Caco-2 (cell line): Measurements from ENCODE around the gene DEFB127. TPM values are rescaled to one million over a fixed set of nuclear protein-coding genes. Genes with fewer than 3 reads are reported as not detected.
"Not testable (repeated sequence)": the region's sequence is repeated elsewhere in the genome, so short reads cannot be mapped to it uniquely, and the experiment has no call there.

Experiments used
- Bru-seq: library from RNA; stranded (reverse); fragments of 400-500 nt; gene quantifications from one replicate; lab custom pipeline; 2021; lab: Mats Ljungman, UMichigan
- BruChase-seq, 2 experiments: library from RNA; stranded (reverse); fragments of 400-500 nt; gene quantifications; one replicate each; lab custom pipeline; 2021; lab: Mats Ljungman, UMichigan
- BruUV-seq: library from RNA; stranded (reverse); fragments of 400-500 nt; replicated peaks from 2 replicates; lab custom pipeline; 2021; lab: Mats Ljungman, UMichigan
- CTCF ChIA-PET: fragments of 300-600 bp; sonication (Branson Sonifier 250); formaldehyde crosslinking; loops from one replicate; lab custom pipeline; 2022; ENCODE audit warnings: antibody characterized with exemption; lab: Charles Lee
- POLR2A ChIA-PET: fragments of 300-600 bp; sonication (Branson Sonifier 250); formaldehyde crosslinking; loops from one replicate; lab custom pipeline; 2022; ENCODE audit warnings: antibody characterized with exemption; lab: Charles Lee
- DNase-seq, 2 experiments: peaks; one replicate each; pipeline versions ENCODE4 v3.0.0 to v3.0.0-alpha.2; 2020 to 2022
- H3K27me3 ChIP-seq: replicated peaks from 2 replicates; pipeline ENCODE4 v1.6.0; 2011; ENCODE audit warnings: low read length; ENCODE audit not compliant: control insufficient read depth, insufficient read depth
- H3K36me3 ChIP-seq: 2 replicates; pipeline ENCODE4 v1.5.1; 2011; ENCODE audit warnings: low read length; ENCODE audit not compliant: control insufficient read depth, insufficient read depth
- H3K4me1 ChIP-seq: fragments of 250-450 bp; sonication (Bioruptor Pico); 2 replicates; pipeline ENCODE4 v1.5.1; 2020; ENCODE audit warnings: mild to moderate bottlenecking
- H3K4me3 ChIP-seq: 2 replicates; pipeline ENCODE4 v1.5.1; 2011; ENCODE audit warnings: low read depth, mild to moderate bottlenecking, control low read depth, low read length
- H3K9me3 ChIP-seq: fragments of 250-450 bp; sonication (Bioruptor Pico); 2 replicates; pipeline ENCODE4 v1.5.1; 2020; ENCODE audit warnings: mild to moderate bottlenecking, moderate library complexity
- H3K27ac Mint-ChIP-seq: one replicate; pipeline ENCODE4 v1.8.0; 2022; ENCODE audit warnings: mixed read lengths; ENCODE audit not compliant: unreplicated experiment
- H3K27me3 Mint-ChIP-seq: one replicate; pipeline ENCODE4 v1.8.0; 2022; ENCODE audit warnings: mixed read lengths; ENCODE audit not compliant: insufficient read depth, unreplicated experiment
- H3K36me3 Mint-ChIP-seq: one replicate; pipeline ENCODE4 v1.8.0; 2022; ENCODE audit warnings: mild to moderate bottlenecking, mixed read lengths; ENCODE audit not compliant: insufficient read depth, unreplicated experiment
- H3K4me1 Mint-ChIP-seq: one replicate; pipeline ENCODE4 v1.8.0; 2022; ENCODE audit warnings: low read depth, mixed read lengths; ENCODE audit not compliant: unreplicated experiment
- H3K4me3 Mint-ChIP-seq: one replicate; pipeline ENCODE4 v1.8.0; 2022; ENCODE audit warnings: mild to moderate bottlenecking, moderate library complexity, mixed read lengths; ENCODE audit not compliant: unreplicated experiment
- H3K9me3 Mint-ChIP-seq: one replicate; pipeline ENCODE4 v1.8.0; 2022; ENCODE audit warnings: mixed read lengths; ENCODE audit not compliant: unreplicated experiment
- intact Hi-C: fragments of 100-400 bp; cut with micrococcal nuclease; formaldehyde crosslinking; loops from one replicate; pipeline ENCODE4 v1.10.0; 2022; ENCODE audit not compliant: unreplicated experiment
- long read RNA-seq: library from polyadenylated mRNA; stranded (forward); transcript quantifications from one replicate; pipeline ENCODE4 v2.0.0, GENCODE V29; 2022
- total RNA-seq: library from RNA; stranded (reverse); gene quantifications from 2 replicates; pipeline ENCODE4 v1.2.3, GENCODE V29; 2022
- TF ChIP-seq, protein P1 (sequence below), 2 experiments: fragments of 200-600 bp in 1 of 2; IDR thresholded peaks; 1 replicate in 1 of 2; 2 replicates in 1 of 2; pipeline versions ENCODE4 v1.5.1 to v1.8.0; 2011 to 2022; ENCODE audit warnings: antibody characterized with exemption in 1 of 2, control low read depth in 1 of 2, inconsistent platforms in 1 of 2, low read depth in 1 of 2, low read length in 1 of 2, mild to moderate bottlenecking in 1 of 2, moderate library complexity in 1 of 2; ENCODE audit not compliant: insufficient read depth in 1 of 2, severe bottlenecking in 1 of 2, unreplicated experiment in 1 of 2

Gene DEFB127, protein sequence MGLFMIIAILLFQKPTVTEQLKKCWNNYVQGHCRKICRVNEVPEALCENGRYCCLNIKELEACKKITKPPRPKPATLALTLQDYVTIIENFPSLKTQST
- not detected in 2 replicates for total RNA-seq
- not detected for Bru-seq, nascent RNA
- not detected for BruChase-seq, experiment 1, labeled RNA remaining after a 2-hour chase
- BruChase-seq, experiment 2, labeled RNA remaining after a 6-hour chase, result not detected
- long read RNA-seq, result 0 reads

DNA sequence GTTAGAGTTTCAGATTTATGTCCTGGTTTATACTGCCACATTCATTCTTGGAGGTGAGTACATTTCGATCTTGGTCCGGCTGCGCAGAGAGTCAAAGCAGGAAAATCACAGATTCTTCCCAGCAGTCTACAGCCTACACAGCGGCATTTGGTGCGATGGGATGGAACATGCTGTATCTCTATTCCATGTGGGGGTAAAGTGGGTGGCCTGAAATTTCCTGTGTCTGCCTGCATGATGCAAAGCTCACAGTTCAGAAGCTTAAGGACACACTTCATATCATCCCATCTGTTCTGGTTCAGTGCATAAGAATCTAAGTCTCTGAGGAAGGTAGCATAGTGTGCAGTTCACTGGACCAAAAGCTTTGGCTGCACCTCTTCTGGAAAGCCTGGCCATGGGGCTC, at the start of gene DEFB127:
Gene DEFB127, plus strand, starts transcription at position 301 of the 400 bp plus-strand sequence. Its CDS starts 91 bp downstream, at position 392.
- TF ChIP-seq, protein P1, sequence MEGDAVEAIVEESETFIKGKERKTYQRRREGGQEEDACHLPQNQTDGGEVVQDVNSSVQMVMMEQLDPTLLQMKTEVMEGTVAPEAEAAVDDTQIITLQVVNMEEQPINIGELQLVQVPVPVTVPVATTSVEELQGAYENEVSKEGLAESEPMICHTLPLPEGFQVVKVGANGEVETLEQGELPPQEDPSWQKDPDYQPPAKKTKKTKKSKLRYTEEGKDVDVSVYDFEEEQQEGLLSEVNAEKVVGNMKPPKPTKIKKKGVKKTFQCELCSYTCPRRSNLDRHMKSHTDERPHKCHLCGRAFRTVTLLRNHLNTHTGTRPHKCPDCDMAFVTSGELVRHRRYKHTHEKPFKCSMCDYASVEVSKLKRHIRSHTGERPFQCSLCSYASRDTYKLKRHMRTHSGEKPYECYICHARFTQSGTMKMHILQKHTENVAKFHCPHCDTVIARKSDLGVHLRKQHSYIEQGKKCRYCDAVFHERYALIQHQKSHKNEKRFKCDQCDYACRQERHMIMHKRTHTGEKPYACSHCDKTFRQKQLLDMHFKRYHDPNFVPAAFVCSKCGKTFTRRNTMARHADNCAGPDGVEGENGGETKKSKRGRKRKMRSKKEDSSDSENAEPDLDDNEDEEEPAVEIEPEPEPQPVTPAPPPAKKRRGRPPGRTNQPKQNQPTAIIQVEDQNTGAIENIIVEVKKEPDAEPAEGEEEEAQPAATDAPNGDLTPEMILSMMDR (IDR thresholded peaks at IDR 0.05; ENCODE audit: insufficient read depth in 1 of 2, low read depth in 1 of 2, low read length in 1 of 2, severe bottlenecking in 1 of 2, unreplicated experiment in 1 of 2), result no peak
- Histone ChIP-seq H3K9me3 (no peaks in the 10 kb centered on the region), H3K4me3 (no peak within 1 kb of the TSS), H3K4me1 (no peaks in the 10 kb centered on the region), H3K27me3 (no peaks in the 10 kb centered on the region), H3K36me3 (no peaks in the 10 kb centered on the region)
- no TSS peak for BruUV-seq
- ChIA-PET CTCF (no interaction called here), POLR2A (no interaction called here)
- H3K27me3 Mint-ChIP-seq, result peaks cover 23% of the 10 kb centered on the region
- no peaks in the 10 kb centered on the region for H3K36me3 Mint-ChIP-seq
- H3K4me3 Mint-ChIP-seq, result no peak within 1 kb of the TSS
- no peak for DNase-seq
- no peaks in the 10 kb centered on the region for H3K9me3 Mint-ChIP-seq
- intact Hi-C loops, result no loop called here
- H3K4me1 Mint-ChIP-seq, result no peaks in the 10 kb centered on the region
- no peak within 1 kb of the TSS for H3K27ac Mint-ChIP-seq

DNA sequence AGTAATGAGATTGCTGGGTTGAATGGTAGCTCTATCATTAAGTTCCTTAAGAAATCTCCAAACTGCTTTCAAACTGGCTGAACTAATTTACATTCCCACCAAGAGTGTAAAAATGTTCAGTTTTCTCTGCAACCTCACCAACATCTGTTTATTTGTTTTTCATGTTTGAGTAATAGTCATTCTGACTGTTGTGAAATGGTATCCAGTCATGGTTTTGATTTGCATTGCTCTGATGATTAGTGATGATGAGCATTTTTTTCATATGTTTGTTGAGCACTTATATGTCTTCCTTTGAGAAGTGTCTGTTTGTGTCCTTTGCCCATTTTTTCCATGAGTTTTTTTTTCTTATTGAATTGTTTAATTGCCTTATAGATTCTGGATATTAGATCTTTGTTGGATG, 44.9 kb upstream of the DEFB127 start:
- Mint-ChIP-seq H3K36me3 (no peaks in the 10 kb centered on the region), H3K27me3 (peaks cover 4% of the 10 kb centered on the region), H3K4me1 (no peaks in the 10 kb centered on the region), H3K4me3 (no peak overlapping the region), H3K9me3 (peaks cover 14% of the 10 kb centered on the region), H3K27ac (no peak overlapping the region)
- BruUV-seq, result no TSS peak
- TF ChIP-seq, protein P1 (IDR thresholded peaks at IDR 0.05; ENCODE audit: insufficient read depth in 1 of 2, low read depth in 1 of 2, low read length in 1 of 2, severe bottlenecking in 1 of 2, unreplicated experiment in 1 of 2), result no peak
- ChIA-PET CTCF (no interaction called here), POLR2A (no interaction called here)
- Histone ChIP-seq H3K4me1 (no peaks in the 10 kb centered on the region), H3K9me3 (peaks cover 7% of the 10 kb centered on the region), H3K4me3 (no peak overlapping the region), H3K36me3 (no peaks in the 10 kb centered on the region), H3K27me3 (no peaks in the 10 kb centered on the region)
- intact Hi-C loops, result no loop called here
- no peak for DNase-seq

GRCh38 chr20:117518-117917, 39.7 kb upstream of the DEFB127 start:
- no peaks in the 10 kb centered on the region for H3K4me1 ChIP-seq
- Mint-ChIP-seq H3K4me1 (peaks cover 5% of the 10 kb centered on the region), H3K27me3 (peaks cover 2% of the 10 kb centered on the region), H3K9me3 (peaks cover 30% of the 10 kb centered on the region), H3K4me3 (no peak overlapping the region), H3K36me3 (no peaks in the 10 kb centered on the region), H3K27ac (no peak overlapping the region)
- TF ChIP-seq, protein P1 (IDR thresholded peaks at IDR 0.05; ENCODE audit: insufficient read depth in 1 of 2, low read depth in 1 of 2, low read length in 1 of 2, severe bottlenecking in 1 of 2, unreplicated experiment in 1 of 2), result no peak
- H3K27me3 ChIP-seq, result no peaks in the 10 kb centered on the region
- intact Hi-C loops, result no loop called here
- H3K36me3 ChIP-seq, result no peaks in the 10 kb centered on the region
- CTCF ChIA-PET, result no interaction called here
- BruUV-seq, result no TSS peak
- H3K4me3 ChIP-seq, result no peak overlapping the region
- peaks cover 14% of the 10 kb centered on the region for H3K9me3 ChIP-seq
- no peak for DNase-seq
- POLR2A ChIA-PET, result no interaction called here

GRCh38 chr20:129786-130323, 27.4 kb upstream of the DEFB127 start:
- H3K4me1 Mint-ChIP-seq, H3K36me3 Mint-ChIP-seq, intact Hi-C loops, BruUV-seq, H3K9me3 Mint-ChIP-seq, H3K27me3 Mint-ChIP-seq, POLR2A ChIA-PET, H3K36me3 ChIP-seq, H3K27me3 ChIP-seq, CTCF ChIA-PET: not testable (repeated sequence)
- Histone ChIP-seq H3K4me1 (peaks cover 12% of the 10 kb centered on the region; the same call in 1 of the 2 replicates), H3K4me3 (peak overlapping the region; percentile 38), H3K9me3 (peaks cover 13% of the 10 kb centered on the region)
- DNase-seq, result peak; percentile 40 to 43
- H3K4me3 Mint-ChIP-seq, result peak overlapping the region; percentile 73
- H3K27ac Mint-ChIP-seq, result peak overlapping the region; percentile 45
